GM23248 (cell line): Measurements from ENCODE around the gene SNAP23. TPM values are rescaled to one million over a fixed set of nuclear protein-coding genes. Genes with fewer than 3 reads are reported as not detected.
A peak's percentile ranks its signal among the peaks of the same experiment; 100 is the strongest.

ENCODE experiments used
- DNase-seq: peaks from one replicate; pipeline ENCODE4 v3.0.0-alpha.2; 2015
- H2AFZ ChIP-seq: fragments of 200-600 bp; sonication (generic); 2 replicates; pipeline ENCODE4 v1.6.1; 2016; ENCODE audit warnings: antibody characterized with exemption
- H3F3A ChIP-seq: fragments of 200-600 bp; sonication (generic); 2 replicates; pipeline ENCODE4 v1.6.1; 2016; ENCODE audit warnings: mild to moderate bottlenecking, antibody characterized with exemption, mixed run types; ENCODE audit not compliant: insufficient read depth
- H3K27ac ChIP-seq: fragments of 200-600 bp; sonication (generic); 2 replicates; pipeline ENCODE4 v1.5.1; 2016; ENCODE audit warnings: mild to moderate bottlenecking
- H3K27me3 ChIP-seq: fragments of 200-600 bp; sonication (generic); replicated peaks from 2 replicates; pipeline ENCODE4 v1.6.1; 2016; ENCODE audit warnings: mild to moderate bottlenecking; ENCODE audit not compliant: insufficient read depth
- H3K36me3 ChIP-seq: fragments of 200-600 bp; sonication (generic); 2 replicates; pipeline ENCODE4 v1.6.1; 2016; ENCODE audit warnings: low read depth, mild to moderate bottlenecking
- H3K4me1 ChIP-seq: fragments of 200-600 bp; sonication (generic); 2 replicates; pipeline ENCODE4 v1.6.1; 2016; ENCODE audit warnings: mild to moderate bottlenecking; ENCODE audit not compliant: insufficient read depth
- H3K4me2 ChIP-seq: fragments of 200-600 bp; sonication (generic); one replicate; pipeline ENCODE4 v1.6.1; 2016; ENCODE audit warnings: mild to moderate bottlenecking; ENCODE audit not compliant: unreplicated experiment
- H3K4me3 ChIP-seq: fragments of 200-600 bp; sonication (generic); 2 replicates; pipeline ENCODE4 v1.5.1; 2016; ENCODE audit warnings: mild to moderate bottlenecking
- H3K79me2 ChIP-seq: fragments of 200-600 bp; sonication (generic); 2 replicates; pipeline ENCODE4 v1.6.1; 2016; ENCODE audit warnings: mild to moderate bottlenecking; ENCODE audit not compliant: insufficient read depth
- H3K9ac ChIP-seq: fragments of 200-600 bp; sonication (generic); 2 replicates; pipeline ENCODE4 v1.6.1; 2016; ENCODE audit warnings: mild to moderate bottlenecking
- H3K9me2 ChIP-seq: fragments of 200-600 bp; sonication (generic); 2 replicates; pipeline ENCODE4 v1.6.1; 2016; ENCODE audit warnings: mixed run types, mild to moderate bottlenecking, moderate library complexity; ENCODE audit not compliant: insufficient read depth
- H3K9me3 ChIP-seq: fragments of 200-600 bp; sonication (generic); one replicate; pipeline ENCODE4 v1.6.1; 2017; ENCODE audit warnings: low read depth
- H4K20me1 ChIP-seq: fragments of 200-600 bp; sonication (generic); 2 replicates; pipeline ENCODE4 v1.6.0; 2016; ENCODE audit not compliant: insufficient read depth
- EZH2 ChIP-seq: fragments of 200-600 bp; sonication (generic); IDR thresholded peaks from 2 replicates; pipeline ENCODE4 v1.6.1; 2018; ENCODE audit warnings: antibody characterized with exemption, mild to moderate bottlenecking; ENCODE audit not compliant: insufficient read depth, poor library complexity, severe bottlenecking
- EZH2phosphoT487 ChIP-seq: fragments of 200-600 bp; sonication (generic); IDR thresholded peaks from 2 replicates; pipeline ENCODE4 v1.6.1; 2018; ENCODE audit warnings: antibody characterized with exemption, moderate library complexity, mild to moderate bottlenecking, low read depth; ENCODE audit not compliant: insufficient read depth
- WGBS, 2 experiments: methylation state at CpG; one replicate each; pipeline ENCODE4 v1.1.6; 2015 to 2017; ENCODE audit warnings: low lambda C conversion rate in 2 of 2, low coverage in 1 of 2; ENCODE audit errors: missing lambda C conversion rate in 2 of 2; 5-methylcytosine and 5-hydroxymethylcytosine counted together
- in situ Hi-C: fragments of 300-500 bp; cut with MboI; formaldehyde crosslinking; loops from 2 replicates; pipeline ENCODE4 v1.15.0; 2020
- polyA plus RNA-seq: library from polyadenylated mRNA; unstranded; fragments of >200 nt; fragmentation: Nextera tagmentation; extraction: Ambion mirVana; gene quantifications from 2 replicates; pipeline ENCODE4 v1.2.1, GENCODE V29; 2016
- total RNA-seq: library from RNA; depleted of rRNA; stranded (reverse); fragments of >200 nt; shearing (Covaris generic); gene quantifications from 2 replicates; pipeline ENCODE4 v1.2.3, GENCODE V29; 2014

SNAP23 gene
- total and polyA plus RNA-seq, 2 experiments from 2014 or later: 57.0 to 61.7 TPM

DNA sequence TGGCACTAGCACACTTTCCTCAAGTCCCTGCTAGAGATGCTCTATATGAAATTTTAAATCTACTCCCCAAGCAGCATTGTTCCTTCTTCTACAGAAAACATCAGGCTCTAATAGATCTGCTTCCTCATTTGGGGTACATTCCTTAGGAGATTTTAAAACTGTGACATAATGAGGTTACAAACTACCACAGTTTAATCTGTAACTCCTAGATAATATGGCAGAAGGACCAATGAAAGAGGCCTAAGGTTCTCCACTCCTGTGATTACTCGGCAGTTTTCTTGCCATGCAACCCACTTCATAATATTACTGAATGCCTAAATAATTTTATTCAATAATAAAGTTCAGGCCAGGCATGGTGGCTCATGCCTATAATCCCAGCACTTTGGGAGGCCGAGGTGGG is 20.6 kb upstream of the SNAP23 start:
- in situ Hi-C loops: no loop called here
- H3K4me1 ChIP-seq: peaks cover 9% of the 10 kb centered on the region

DNA sequence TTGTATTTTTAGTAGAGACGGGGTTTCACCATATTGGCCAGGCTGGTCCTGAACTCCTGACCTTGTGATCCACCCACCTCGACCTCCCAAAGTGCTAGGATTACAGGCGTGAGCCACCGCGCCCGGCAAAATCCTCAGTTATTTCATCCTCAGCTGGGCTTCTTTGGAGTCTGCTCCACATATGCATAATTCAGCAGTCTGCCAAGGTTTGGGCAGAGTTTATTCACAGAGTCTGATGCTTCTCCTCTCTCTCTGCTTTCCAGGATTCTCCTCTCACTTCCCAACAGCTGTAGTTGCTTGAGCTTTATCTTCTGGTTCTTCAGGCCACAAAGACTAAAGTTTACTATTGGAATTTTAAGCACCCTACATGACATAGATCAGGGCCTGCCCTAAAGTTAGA is 12.7 kb upstream of the SNAP23 start:
- Histone ChIP-seq H3K36me3 (no peaks in the 10 kb centered on the region), H3K9me2 (no peaks in the 10 kb centered on the region), H3K9ac (no peak overlapping the region), H3K4me1 (no peaks in the 10 kb centered on the region), H3K79me2 (peaks cover 100% of the 10 kb centered on the region), H3K27me3 (no peaks in the 10 kb centered on the region), H2AFZ (no peak overlapping the region), H4K20me1 (no peaks in the 10 kb centered on the region; the same call in 1 of the 2 replicates), H3K4me2 (no peak overlapping the region), H3K27ac (no peak overlapping the region), H3F3A (no peaks in the 10 kb centered on the region), H3K9me3 (no peaks in the 10 kb centered on the region), H3K4me3 (no peak overlapping the region)
- in situ Hi-C loops: no loop called here
- WGBS, 2 experiments: 38 to 43% methylated on average over 6 of the region's 6 CpGs
- peak; percentile 12 for DNase-seq
- TF ChIP-seq EZH2 (no peak), EZH2phosphoT487 (no peak)

More for the DNA sequence above, 20.6 kb upstream of the SNAP23 start:
- H3F3A ChIP-seq: no peaks in the 10 kb centered on the region
- H3K36me3 ChIP-seq: no peaks in the 10 kb centered on the region
- H3K4me2 ChIP-seq: no peak overlapping the region
- no peak for TF ChIP-seq EZH2
- TF ChIP-seq EZH2phosphoT487: no peak
- 57 to 64% methylated on average over 2 of the region's 2 CpGs for WGBS, 2 experiments
- H3K27me3 ChIP-seq: no peaks in the 10 kb centered on the region
- no peak overlapping the region for H3K9ac ChIP-seq
- H3K79me2 ChIP-seq: peaks cover 97% of the 10 kb centered on the region
- H3K4me3 ChIP-seq: no peak overlapping the region
- H4K20me1 ChIP-seq: no peaks in the 10 kb centered on the region
- H3K9me3 ChIP-seq: no peaks in the 10 kb centered on the region
- H3K9me2 ChIP-seq: no peaks in the 10 kb centered on the region
- no peak for DNase-seq
- peak overlapping the region; percentile 26 for H3K27ac ChIP-seq
- no peak overlapping the region for H2AFZ ChIP-seq

DNA sequence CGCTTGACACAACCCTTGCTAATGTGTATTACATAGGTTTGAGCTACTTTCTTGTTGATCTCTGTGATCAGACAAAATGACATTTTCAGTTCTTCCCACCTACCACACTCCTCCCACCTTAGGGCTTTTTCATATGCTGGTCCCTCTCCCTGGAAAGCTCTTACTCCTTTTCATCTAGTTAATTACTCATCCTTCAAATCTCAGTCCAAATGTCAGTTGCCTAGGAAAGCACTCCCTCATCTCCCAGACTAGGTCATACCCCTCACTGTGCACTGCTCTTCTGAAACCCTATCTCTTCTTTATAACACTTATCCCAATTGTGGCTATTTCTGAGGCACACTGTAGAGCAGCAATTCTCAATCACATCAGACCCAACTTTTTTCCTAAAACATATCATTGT is 11.8 kb upstream of the SNAP23 start:
- Histone ChIP-seq H3K9me3 (no peaks in the 10 kb centered on the region), H3K9ac (no peak overlapping the region), H2AFZ (no peak overlapping the region), H3K4me1 (0 out of 2 replicates have a peak, but pooled peaks cover 2% of the 10 kb centered on the region), H3K27me3 (no peaks in the 10 kb centered on the region), H3K79me2 (peaks cover 100% of the 10 kb centered on the region), H3K9me2 (no peaks in the 10 kb centered on the region), H3F3A (no peaks in the 10 kb centered on the region), H3K4me3 (no peak overlapping the region), H3K36me3 (no peaks in the 10 kb centered on the region), H4K20me1 (peaks cover 3% of the 10 kb centered on the region; the same call in 1 of the 2 replicates), H3K4me2 (no peak overlapping the region), H3K27ac (no peak overlapping the region)
- TF ChIP-seq EZH2 (no peak), EZH2phosphoT487 (no peak)
- in situ Hi-C loops: no loop called here
- 100% methylated on average over 1 of the region's 1 CpG for WGBS, 2 experiments
- no peak for DNase-seq

DNA sequence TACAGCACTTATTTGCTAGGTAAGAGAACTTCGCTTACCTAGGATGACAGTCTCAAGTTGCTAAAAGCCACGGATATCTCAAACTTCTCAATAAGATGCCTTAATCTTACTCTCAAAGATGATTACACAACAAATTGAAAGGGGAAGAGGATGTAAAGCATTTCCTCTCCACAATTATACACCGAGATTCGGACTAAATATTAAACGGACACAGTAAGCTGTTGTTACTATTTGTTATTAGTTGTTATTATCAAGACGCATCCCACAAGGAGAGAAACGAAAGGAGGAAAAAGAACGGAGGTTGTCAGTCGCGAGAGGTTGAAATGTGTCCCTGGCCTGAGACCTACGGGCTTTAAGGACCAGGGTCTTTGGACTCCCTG is 5.2 kb upstream of the SNAP23 start:
- 0 out of 2 replicates have a peak, but pooled peaks cover 3% of the 10 kb centered on the region for H4K20me1 ChIP-seq
- H2AFZ ChIP-seq: peak overlapping the region; percentile 95
- 6 to 7% methylated on average over 11 of the region's 11 CpGs for WGBS, 2 experiments
- in situ Hi-C loops: no loop called here
- H3K4me1 ChIP-seq: peaks cover 21% of the 10 kb centered on the region
- H3K27ac ChIP-seq: peak overlapping the region; percentile 98
- H3K36me3 ChIP-seq: no peaks in the 10 kb centered on the region
- peak overlapping the region; percentile 97 for H3K9ac ChIP-seq
- H3K27me3 ChIP-seq: no peaks in the 10 kb centered on the region
- H3K4me2 ChIP-seq: peak overlapping the region; percentile 100
- peak overlapping the region; percentile 89 for H3K4me3 ChIP-seq
- peaks cover 23% of the 10 kb centered on the region for H3F3A ChIP-seq
- DNase-seq: no peak
- peaks cover 56% of the 10 kb centered on the region for H3K79me2 ChIP-seq
- no peaks in the 10 kb centered on the region for H3K9me3 ChIP-seq
- H3K9me2 ChIP-seq: no peaks in the 10 kb centered on the region
- no peak for TF ChIP-seq EZH2phosphoT487
